CD4-positive, alpha-beta T cell treated with Interleukin-17A for 4 hours (primary cell): ENCODE data around the gene DAGLB.
"Not testable (repeated sequence)": the region's sequence is repeated elsewhere in the genome, so short reads cannot be mapped to it uniquely, and the experiment has no call there.

Source experiments
- DNase-seq: peaks from one replicate; pipeline ENCODE4 v3.0.0-alpha.2; 2020; ENCODE audit warnings: mixed read lengths

The DAGLB gene

DNA sequence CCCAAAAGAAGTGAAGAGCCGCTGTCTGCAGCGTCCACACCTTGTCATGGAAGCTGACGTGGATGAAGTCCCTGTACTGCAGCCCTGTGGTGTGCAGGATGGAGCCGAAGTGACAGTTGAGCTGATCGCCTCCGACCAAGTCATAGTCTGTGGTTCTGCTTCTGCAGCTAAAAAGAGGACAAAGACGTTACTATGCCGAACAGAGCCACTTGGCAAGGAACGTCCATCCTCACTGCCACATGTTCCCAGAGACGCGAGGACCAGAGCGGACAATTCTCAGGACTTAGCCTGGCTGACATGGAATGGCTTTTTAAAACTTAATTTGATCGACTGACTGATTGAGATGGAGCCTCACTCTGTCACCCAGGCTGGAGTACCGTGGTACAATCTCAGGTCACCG lies 21.8 kb downstream of the DAGLB start:
- DNase-seq = no peak

DNA sequence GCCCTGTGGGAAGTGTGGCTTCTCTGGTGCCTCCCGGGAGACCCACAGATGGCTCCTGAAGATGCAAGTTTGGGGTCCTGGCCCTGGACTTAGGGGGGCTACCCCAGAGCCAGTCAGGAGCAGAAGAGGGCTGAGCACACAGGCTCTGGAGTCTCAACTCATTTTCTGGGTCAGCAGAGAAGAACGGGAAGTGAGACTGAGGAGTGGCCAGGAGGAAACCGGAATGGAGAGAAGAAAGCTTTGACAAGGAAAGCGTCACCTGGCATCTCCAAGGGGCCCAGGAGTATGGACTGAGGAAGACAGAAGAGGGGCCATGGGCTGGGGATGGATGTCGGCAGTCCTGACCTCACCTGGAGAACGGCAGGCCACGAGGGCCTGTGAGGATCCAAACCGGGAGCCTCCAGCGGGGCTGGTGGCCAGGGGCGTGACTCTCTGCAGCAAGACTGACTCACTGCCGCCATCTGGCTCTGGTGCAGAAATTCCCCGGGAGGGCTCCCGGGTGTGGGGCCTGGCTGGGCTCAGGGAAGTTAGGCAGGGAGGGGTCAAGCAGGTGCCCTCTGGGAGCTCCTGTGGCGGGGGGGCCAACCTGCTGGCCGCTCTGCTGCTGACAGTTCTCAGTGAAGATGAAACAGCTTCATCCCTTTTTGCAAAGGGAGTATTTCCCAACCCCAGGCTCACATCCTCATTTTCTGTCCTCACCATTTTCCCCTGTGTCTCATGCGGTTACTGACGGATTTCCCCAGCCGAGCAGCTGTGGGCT lies 23.6 kb downstream of the DAGLB start:
- no peak for DNase-seq

DNA sequence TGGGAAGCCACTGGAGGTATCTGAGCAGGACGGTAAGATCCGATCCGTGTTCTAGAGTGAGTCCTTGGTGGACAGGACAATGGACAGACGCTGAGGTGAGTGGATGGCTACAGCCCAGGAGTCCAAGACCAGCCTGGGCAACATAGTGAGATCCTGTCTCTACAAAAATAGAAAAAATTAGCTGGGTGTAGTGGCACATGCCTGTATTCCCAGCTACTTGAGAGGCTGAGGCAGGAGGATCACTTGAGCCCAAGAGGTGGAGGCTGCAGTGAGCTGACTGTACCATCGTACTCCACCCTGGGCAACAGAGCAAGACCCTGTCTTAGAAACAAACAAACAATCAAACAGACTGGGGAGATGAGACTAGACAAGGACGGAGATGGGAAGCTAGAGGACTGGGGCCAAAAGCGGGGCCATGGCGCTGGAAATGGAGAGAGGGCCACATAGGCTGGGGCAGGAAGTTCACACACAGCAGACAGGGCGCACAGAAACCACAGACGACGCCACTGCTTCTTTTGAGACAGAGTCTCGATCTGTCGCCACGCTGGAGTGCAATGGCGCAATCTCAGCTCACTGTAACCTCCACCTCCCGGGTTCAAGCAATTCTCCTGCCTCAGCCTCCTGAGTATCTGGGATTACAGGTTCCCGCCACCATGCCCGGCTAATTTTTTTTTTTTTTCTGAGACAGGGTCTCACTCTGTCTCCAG lies 24.7 kb downstream of the DAGLB start:
- DNase-seq = peak; percentile 55

DNA sequence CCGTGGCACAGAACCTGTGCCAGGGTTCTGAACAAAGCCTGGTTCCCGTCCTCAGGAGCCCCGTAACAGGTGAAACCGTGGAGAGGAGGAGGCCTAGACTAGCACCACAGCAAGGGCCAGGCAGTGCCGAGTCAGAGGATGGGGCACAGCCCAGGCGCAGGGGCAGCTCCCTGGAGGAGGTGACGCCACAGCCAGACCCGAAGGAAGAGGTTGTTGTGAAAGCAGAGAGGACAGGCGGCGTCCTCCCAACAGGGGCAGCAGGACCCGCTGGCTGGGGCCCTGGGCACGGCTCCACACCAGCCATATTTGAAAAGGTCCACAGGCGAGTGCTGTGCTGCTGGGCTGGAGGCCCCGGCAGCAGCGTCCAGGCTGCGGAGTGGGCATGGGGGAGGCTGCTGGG lies 25.7 kb downstream of the DAGLB start:
- DNase-seq = no peak

DNA sequence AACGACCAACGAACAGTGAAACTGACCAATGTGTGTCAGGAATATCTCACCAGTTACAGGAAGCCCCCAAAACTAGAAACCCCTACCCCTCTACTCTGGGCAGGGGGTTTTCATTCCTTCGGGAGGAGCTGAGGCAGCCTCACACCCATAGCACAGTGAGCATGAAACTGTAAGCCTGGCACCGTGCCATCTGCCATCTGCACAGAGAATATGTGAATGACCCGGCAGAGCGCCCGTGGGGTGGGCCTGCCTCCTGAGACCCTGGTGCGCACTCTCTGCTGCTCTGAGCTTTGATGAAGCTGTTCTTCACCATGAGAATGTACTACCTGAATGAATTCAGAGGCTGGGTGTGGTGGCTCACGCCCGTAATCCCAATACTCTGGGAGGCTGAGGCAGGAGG lies 27.1 kb downstream of the DAGLB start:
- DNase-seq = no peak

DNA sequence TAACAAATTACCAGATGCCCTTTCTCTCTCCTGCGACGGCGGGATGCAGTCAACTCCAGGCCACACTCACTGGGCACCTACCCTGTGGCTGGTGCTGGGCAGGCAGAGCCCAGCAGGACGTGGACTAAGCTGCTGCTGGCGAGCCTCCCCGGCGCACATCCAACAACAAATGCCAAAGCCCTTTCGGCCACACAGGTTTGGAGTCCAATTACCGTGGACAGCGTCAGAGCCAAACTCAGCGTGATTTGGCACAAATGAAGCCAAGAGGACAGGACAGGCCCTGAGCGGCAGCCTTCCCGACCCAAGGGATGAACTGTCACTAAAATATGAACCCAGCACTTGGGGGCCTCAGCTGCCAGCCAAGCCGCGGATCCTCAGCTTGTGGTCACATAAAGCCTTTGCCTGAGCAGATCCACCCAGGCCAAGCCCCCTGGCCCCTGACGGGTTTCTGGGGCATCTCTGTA lies 28.4 kb downstream of the DAGLB start:
- DNase-seq = no peak

DNA sequence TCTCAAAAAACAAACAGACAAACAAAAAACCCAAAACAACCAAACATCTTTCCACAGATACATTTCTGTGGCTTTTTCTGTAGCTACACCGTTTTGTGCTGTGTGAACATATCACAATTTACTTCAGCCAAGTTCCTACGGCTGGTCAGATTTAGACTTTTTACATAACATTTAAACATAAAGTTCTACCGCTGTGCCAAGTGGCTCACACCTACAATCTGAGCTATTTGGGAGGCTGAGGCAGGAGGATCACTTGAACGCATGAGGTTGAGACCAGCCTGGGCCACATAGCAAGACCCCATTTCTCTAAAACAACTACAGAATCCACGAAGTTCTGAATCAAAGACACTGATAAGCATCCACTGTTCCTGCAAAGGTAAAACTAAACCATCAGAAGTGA lies 30.3 kb downstream of the DAGLB start:
- no peak for DNase-seq

DNA sequence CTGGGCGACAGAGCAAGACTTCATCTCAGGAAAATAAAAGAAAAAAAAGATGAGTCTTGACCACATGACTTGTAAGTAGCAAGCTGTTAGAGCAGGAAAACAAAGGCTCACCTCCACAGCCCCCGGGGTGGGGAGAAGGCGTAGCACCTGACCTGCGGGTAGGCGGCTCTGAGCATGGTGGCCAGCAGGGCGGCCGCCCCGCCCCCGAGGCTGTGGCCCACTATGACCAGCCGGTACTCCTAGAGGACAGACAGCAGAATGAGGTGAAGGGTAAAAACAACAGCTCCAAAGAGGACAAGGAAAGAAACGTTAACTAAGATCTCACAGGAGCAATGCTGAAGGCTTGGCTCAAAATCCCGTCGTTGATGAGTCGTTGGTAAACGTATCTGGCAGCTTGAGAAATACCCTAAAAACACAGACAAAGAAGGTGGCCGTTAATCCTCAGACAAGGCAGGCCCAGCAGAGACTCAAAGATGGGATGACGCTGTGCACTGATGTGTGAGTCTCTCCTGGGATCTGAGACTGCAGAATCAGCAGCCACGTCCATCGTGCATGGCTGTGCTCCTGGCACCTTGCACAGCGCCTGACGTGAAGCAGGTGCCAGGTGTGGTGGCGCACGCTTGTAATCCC lies 31.1 kb downstream of the DAGLB start:
- no peak for DNase-seq

DNA sequence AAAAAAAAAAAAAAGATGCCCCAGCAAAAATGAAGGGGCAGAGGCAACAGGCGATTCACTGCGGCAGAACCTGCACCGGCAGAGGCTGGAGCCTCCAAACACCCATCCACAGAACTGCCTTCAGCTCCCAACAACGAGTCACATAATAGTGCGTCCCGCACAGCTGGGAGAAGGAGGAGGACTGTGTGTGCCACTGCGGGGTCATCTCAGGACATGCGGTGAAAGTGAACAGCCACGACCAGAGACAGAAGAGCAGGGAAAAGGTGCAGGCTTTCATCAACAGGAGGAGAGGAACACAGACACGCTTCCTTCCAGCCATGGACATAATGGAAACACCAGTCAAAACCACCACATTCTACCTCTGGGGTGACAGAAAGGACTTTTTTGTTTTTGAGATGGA lies 34.1 kb downstream of the DAGLB start:
- no peak for DNase-seq

DNA sequence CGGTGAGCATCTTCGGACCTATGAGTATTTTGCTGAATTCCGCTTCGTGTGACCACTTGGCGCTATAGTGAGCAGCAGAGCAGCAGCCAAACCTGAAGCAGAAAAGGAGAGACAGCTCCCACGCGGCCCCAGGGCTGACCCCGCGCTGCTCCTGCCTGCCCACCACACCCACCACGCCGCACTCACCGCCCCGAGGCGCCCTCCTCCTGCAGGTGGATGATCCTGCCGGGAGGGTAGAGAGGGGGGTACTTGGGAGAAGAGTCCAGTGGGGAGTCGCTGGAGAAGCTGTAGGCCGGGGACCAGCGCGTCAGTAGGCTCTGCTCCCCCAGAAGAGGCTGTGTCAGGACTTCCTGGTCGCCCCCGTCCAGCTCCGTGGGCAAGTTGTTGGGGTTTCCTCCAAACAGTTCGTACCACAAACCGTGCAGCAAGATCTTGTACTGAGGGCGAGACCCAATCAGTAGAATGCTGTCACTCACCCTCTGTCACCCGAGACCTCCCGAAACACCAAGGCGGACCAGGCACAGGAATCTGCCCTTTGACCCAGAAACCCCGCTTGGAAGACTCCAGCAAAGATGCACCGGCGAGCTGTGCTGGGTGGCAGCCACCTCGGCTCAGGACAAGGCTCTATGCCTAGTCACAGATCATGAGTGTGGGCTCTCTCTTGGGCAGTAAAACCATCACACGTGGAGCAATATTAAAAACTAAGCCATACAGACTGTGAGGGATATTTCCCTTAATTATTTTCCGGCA lies 37.6 kb downstream of the DAGLB start:
- DNase-seq = no peak

DNA sequence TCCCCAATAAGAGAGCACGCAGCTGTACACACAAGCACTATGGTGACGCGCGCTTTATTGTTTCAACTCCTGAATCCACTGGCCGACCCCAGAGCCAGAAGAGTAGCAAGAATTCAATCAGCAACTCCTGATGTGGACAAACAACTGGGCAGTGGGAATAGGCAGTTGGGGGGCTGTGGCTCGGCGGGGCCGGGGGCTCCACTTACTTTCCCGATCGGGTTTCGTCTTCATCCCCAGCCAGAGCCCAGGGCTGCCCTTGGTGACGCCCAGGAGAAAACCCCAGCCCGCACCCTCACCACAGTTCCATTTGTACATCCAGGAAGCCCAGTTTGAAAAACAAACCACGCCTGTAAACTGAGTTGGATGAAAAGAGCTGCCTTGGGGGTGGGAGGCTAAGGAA lies 38.7 kb downstream of the DAGLB start:
- no peak for DNase-seq

DNA sequence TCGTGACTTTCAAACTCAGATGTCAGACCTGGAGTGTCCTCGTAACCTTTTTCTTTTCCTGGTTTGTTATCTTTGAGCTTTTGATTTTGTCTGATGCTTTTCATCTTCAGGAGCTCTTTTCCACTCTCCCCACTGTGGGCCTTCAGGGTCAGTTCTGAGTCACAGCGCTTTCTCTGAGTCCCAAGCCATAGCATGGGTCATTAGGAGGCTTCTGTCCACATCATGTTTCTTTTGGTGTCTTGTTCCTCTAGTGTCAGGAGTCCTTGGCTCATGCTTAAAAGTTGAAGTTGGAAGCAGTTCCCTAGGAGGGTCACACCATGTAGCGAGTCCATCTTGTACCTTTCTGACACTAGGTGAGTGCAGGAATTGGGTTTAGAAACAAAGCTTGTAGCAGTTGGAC lies 40.3 kb downstream of the DAGLB start:
- DNase-seq = no peak

DNA sequence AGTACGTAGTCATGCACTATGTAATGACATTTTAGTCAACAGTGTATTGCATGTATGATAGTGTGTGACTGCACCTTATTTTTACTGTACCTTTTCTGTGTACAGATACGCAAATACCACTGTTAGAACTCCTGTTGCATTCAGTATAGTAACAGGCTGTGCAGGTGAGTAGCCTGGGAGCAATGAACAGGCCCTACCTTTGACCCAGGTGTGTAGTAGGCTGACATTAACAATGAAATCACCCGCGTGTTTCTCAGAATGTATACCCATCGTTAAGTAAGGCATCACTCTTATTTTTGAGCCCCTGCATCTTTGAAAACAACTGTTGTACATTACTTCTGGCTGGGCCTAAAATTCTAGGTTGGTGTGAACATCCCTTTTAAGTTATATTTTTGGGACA lies 41.6 kb downstream of the DAGLB start:
- no peak for DNase-seq

DNA sequence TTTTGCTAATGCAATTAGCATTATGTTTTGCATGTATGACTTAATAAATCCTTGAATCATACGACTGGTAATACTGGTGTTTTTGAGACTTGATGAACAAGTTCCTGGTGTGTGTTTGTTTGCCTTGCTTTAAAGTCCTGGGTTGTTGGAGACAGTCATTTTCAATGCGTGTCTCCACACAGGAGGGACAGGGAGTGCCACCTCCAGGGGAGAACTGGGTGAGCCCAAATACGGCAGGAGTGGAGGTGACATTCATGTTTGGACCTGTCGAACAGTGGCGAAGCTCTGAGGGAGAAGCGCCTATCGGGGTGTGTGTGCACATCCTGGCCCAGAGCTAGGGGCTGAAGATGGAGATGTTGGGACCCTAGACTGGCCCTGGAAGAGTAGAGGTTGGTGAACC lies 43.8 kb downstream of the DAGLB start:
- no peak for DNase-seq

DNA sequence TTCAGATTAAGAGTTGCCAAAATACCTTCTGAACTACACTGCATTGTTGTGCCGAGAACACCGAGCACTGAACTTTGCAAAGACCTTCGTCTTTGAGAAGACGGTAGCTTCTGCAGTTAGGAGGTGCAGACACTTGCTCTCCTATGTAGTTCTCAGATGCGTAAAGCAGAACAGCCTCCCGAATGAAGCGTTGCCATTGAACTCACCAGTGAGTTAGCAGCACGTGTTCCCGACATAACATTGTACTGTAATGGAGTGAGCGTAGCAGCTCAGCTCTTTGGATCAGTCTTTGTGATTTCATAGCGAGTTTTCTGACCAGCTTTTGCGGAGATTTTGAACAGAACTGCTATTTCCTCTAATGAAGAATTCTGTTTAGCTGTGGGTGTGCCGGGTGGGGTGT lies 45.0 kb downstream of the DAGLB start:
- no peak for DNase-seq

DNA sequence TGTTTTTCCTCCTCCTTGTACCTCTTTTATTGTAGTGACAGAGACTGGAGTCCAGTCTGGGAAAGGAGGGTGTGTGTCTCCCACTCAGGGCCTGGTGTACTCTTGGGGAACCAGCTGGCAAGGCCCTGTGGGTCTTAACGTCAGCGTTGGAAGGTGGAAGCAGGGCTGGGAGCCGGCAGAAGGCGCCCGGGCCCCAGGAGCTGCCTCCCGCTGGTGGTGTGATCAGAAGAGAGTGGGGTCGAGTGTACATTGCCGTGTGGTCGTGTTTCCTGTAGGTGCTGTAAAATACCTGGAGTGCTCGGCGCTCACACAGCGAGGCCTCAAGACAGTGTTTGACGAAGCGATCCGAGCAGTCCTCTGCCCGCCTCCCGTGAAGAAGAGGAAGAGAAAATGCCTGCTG lies 45.7 kb downstream of the DAGLB start:
- no peak for DNase-seq

DNA sequence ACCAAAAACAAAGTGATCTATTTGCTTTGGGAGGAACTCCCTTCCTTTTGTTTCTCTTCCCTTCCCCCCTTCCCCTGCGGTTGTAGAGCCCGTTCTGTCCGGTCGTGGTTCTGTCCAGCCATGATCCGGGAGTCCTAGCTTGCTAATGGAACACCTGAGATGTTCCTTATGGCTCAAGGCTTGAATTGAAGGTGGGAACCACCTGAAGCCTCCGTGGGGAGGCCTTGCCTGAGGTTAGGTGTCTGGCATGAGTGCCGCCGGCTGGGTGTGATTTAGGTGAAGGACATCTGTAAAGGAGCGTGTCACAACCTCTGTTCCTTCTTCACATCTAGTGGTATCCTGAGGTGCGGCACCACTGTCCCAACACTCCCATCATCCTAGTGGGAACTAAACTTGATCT lies 46.2 kb downstream of the DAGLB start:
- DNase-seq = no peak

DNA sequence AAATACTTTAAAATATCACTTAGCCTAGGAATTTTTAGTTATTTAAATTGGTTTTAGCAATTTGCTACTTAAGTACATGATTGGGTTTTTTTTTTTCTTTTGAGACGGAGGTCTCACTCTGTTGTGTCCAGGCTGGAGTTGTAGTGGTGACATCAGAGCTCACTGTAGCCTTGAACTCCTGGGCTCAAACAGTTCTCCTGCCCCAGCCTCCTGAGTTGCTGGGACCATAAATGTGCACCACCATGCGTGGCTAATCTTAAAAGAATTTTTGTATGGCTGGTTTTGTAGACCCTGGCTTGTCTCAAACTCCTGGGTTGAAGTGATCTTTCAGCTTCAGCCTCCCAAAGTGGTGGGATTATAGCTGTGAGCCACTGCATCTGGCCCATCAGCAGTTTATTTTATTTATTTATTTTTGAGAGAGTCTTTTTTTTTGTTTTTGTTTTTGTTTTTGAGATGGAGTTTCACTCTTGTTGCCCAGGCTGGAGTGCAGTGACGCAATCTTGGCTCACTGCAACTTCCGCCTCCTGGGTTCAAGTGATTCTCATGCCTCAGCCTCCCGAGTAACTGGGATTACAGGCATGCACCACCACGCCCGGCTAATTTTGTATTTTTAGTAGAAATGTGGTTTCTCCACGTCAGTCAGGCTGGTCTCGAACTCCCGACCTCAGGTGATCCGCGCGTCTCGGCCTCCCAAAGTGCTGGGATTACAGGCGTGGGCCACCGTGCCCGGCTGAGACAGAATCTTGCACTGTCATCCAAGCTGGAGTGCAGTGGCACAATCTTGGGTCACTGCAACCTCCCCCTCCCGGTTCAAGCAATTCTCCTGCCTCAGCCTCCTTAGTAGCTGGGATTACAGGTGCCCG lies 47.3 kb downstream of the DAGLB start:
- not testable (repeated sequence) for DNase-seq

DNA sequence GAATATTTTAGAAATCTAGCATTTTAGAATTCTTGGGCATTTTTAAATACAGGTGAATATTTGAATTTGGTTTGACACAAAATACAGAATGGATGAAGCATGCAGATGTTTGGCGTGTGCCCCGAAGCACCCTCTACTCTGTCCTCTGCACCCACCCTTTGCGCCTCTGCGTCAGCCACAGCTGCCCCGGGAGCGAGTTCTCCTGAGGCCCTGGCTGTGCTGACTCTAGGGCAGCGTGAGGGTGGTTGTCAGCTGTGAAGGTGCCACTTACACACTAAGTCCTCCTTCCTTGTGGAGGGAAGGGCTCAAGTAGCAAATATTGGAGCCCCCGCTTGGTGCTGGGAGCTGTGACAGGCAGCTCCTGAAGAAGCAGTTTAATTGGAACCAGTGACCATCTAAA lies 48.4 kb downstream of the DAGLB start:
- no peak for DNase-seq

DNA sequence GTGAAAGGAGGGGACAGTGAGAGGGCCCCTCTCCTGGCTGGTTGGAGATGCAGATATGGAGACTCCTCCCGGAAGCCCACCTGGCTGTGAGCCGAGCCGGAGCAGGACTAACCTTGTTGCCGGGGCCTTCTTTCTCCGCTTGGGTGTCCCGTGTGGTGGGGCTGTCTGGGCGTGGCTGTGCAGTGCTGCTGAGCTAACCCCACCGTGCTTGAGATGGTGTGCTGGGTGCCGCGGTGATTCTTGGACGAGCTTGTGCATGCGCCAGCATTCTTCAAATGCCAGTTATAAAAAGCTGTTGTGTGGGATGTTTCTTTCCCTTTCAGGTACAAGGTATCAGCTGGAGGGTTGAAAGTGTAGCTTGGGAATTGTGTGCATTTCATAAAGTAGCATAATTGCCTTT lies 48.8 kb downstream of the DAGLB start:
- DNase-seq = no peak

DNA sequence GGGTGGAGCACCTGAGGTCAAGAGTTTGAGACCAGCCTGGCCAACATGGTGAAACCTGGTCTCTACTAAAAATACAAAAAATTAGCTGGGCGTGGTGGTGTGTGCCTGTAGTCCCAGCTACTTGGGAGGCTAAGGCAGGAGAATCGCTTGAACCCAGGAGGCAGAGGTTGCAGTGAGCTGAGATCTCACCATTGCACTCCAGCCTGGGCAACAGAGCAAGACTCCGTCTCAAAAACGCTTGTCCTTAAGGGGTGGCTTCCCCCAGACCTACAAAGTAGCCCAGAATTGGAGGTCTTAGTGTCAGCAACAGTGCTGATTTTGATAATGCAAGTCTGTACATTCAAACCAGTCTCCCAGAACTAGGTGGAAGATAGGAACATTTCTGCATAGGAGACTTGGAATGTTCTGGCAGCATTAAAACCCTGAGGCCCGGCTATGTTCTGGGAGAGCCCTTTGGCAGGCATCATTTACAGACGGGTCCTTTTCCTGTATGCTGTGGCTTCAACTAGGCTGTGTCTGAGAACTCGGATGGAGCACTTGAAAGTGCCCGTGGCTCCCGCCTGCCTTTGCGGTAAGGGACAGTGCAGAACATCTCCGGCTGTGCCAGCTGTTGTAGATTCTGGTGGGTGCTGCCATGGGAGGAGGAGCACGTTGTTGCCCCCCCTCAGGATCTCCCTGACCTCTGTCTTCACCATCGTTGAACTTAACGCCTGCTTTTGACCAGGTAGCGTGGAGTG lies 49.8 kb downstream of the DAGLB start:
- not testable (repeated sequence) for DNase-seq
